Natural killer cell (primary cell): ENCODE measurements around the gene TSC22D1. TPM values are rescaled to one million over a fixed set of nuclear protein-coding genes. Genes with fewer than 3 reads are reported as not detected.
"Not testable (repeated sequence)": the region's sequence is repeated elsewhere in the genome, so short reads cannot be mapped to it uniquely, and the experiment has no call there.

Experiments used
- ATAC-seq, 3 donors: fragments of 150-1000 bp in 2 of 3; fragments of 200-7000 bp in 1 of 3; cut with Tn5 transposase; 1 replicate in 1 of 3; 2 replicates in 2 of 3; pipeline ENCODE4 v1.10.0; 2021; ENCODE audit warnings: mild to moderate bottlenecking in 2 of 3, moderate library complexity in 2 of 3
- DNase-seq, 2 donors: peaks; one replicate each; pipeline versions ENCODE4 v3.0.0 to v3.0.0-alpha.2; 2013 to 2021; ENCODE audit warnings: mixed read lengths in 1 of 2
- H3K27ac ChIP-seq: one replicate; pipeline ENCODE4 v1.5.1; 2013; ENCODE audit warnings: mild to moderate bottlenecking, low read length
- H3K27me3 ChIP-seq: one replicate; pipeline ENCODE4 v1.6.1; 2013; ENCODE audit warnings: low read length; ENCODE audit not compliant: control insufficient read depth, insufficient read depth
- H3K36me3 ChIP-seq: one replicate; pipeline ENCODE4 v1.6.1; 2013; ENCODE audit warnings: low read length; ENCODE audit not compliant: control insufficient read depth, insufficient read depth
- H3K4me1 ChIP-seq: one replicate; pipeline ENCODE4 v1.6.1; 2013; ENCODE audit warnings: low read length; ENCODE audit not compliant: control insufficient read depth, insufficient read depth
- H3K4me3 ChIP-seq: one replicate; pipeline ENCODE4 v1.5.1; 2013; ENCODE audit warnings: low read length
- H3K9me3 ChIP-seq: one replicate; pipeline ENCODE4 v1.6.1; 2013; ENCODE audit warnings: low read length; ENCODE audit not compliant: control insufficient read depth, insufficient read depth
- H3K27ac Mint-ChIP-seq, 2 donors: one replicate each; pipeline ENCODE4 v1.8.0; 2022; ENCODE audit warnings: mild to moderate bottlenecking in 2 of 2, mixed read lengths in 2 of 2, moderate library complexity in 1 of 2
- H3K27me3 Mint-ChIP-seq, 2 donors: one replicate each; pipeline ENCODE4 v1.8.0; 2022; ENCODE audit warnings: low read depth in 2 of 2, mixed read lengths in 2 of 2
- H3K36me3 Mint-ChIP-seq: one replicate; pipeline ENCODE4 v1.8.0; 2022; ENCODE audit warnings: mixed read lengths
- H3K4me1 Mint-ChIP-seq, 2 donors: one replicate each; pipeline ENCODE4 v1.8.0; 2022; ENCODE audit warnings: mixed read lengths in 2 of 2
- H3K4me3 Mint-ChIP-seq: one replicate; pipeline ENCODE4 v1.8.0; 2022; ENCODE audit warnings: mild to moderate bottlenecking, moderate library complexity, mixed read lengths
- H3K9me3 Mint-ChIP-seq, 2 donors: one replicate each; pipeline ENCODE4 v1.8.0; 2022; ENCODE audit warnings: mixed read lengths in 2 of 2
- CTCF ChIP-seq: fragments of 200-600 bp; IDR thresholded peaks from one replicate; pipeline ENCODE4 v1.8.0; 2022; ENCODE audit warnings: antibody characterized with exemption
- WGBS: methylation state at CpG from one replicate; pipeline ENCODE4 v1.1.7; 2013; ENCODE audit warnings: missing lambda C conversion rate; ENCODE audit not compliant: insufficient coverage; 5-methylcytosine and 5-hydroxymethylcytosine counted together
- intact Hi-C: fragments of 100-400 bp; cut with micrococcal nuclease; formaldehyde crosslinking; loops from one replicate; pipeline ENCODE4 v1.14.2; 2022
- total RNA-seq, 4 donors: library from RNA; stranded (reverse); fragments of 120-200 nt in 1 of 4; gene quantifications; one replicate each; pipeline versions ENCODE4 v1.2.3 to v1.2.4, GENCODE V29; 2013 to 2022

Gene TSC22D1
- total RNA-seq, 3 donors from 2014 or later (not counting 1 experiment from before 2014, with no cell fraction given) = 44.3 to 54.4 (median 44.6) TPM

GRCh38 chr13:44464471-44464870 lies 111.7 kb downstream of the TSC22D1 start:
- Histone ChIP-seq H3K9me3 (no peaks in the 10 kb centered on the region), H3K36me3 (no peaks in the 10 kb centered on the region), H3K27ac (no peak overlapping the region), H3K4me1 (no peaks in the 10 kb centered on the region), H3K27me3 (no peaks in the 10 kb centered on the region), H3K4me3 (no peak overlapping the region)
- WGBS = 83% methylated on average over 1 of the region's 1 CpG
- intact Hi-C loops = no loop called here
- Mint-ChIP-seq H3K27ac (no peak overlapping the region), H3K36me3 (no peaks in the 10 kb centered on the region), H3K9me3 (no peaks in the 10 kb centered on the region), H3K4me1 (peaks cover 0 to 4% of the 10 kb centered on the region in 2 donors), H3K4me3 (no peak overlapping the region), H3K27me3 (no peaks in the 10 kb centered on the region)
- ATAC-seq = no peak
- no peak for DNase-seq
- no peak for TF ChIP-seq CTCF

GRCh38 chr13:44463759-44464158 lies 112.4 kb downstream of the TSC22D1 start:
- Mint-ChIP-seq H3K4me1 (no peaks in the 10 kb centered on the region), H3K27me3 (no peaks in the 10 kb centered on the region), H3K9me3 (no peaks in the 10 kb centered on the region), H3K4me3 (no peak overlapping the region), H3K36me3 (no peaks in the 10 kb centered on the region), H3K27ac (no peak overlapping the region)
- 100% methylated on average over 1 of the region's 1 CpG for WGBS
- TF ChIP-seq CTCF = no peak
- H3K4me3 ChIP-seq = no peak overlapping the region
- no peaks in the 10 kb centered on the region for H3K27me3 ChIP-seq
- DNase-seq = no peak
- H3K4me1 ChIP-seq = no peaks in the 10 kb centered on the region
- H3K9me3 ChIP-seq = no peaks in the 10 kb centered on the region
- intact Hi-C loops = no loop called here
- H3K36me3 ChIP-seq = no peaks in the 10 kb centered on the region
- H3K27ac ChIP-seq = no peak overlapping the region
- ATAC-seq = no peak

GRCh38 chr13:44459674-44460073 lies 116.5 kb downstream of the TSC22D1 start:
- ATAC-seq (no peak), DNase-seq (no peak)
- Mint-ChIP-seq H3K36me3 (no peaks in the 10 kb centered on the region), H3K4me3 (no peak overlapping the region), H3K27me3 (no peaks in the 10 kb centered on the region), H3K9me3 (no peaks in the 10 kb centered on the region), H3K27ac (no peak overlapping the region), H3K4me1 (peaks cover 12 to 22% of the 10 kb centered on the region in 2 donors)
- TF ChIP-seq CTCF = no peak
- Histone ChIP-seq H3K27me3 (no peaks in the 10 kb centered on the region), H3K9me3 (no peaks in the 10 kb centered on the region), H3K4me1 (no peaks in the 10 kb centered on the region), H3K4me3 (no peak overlapping the region), H3K36me3 (no peaks in the 10 kb centered on the region), H3K27ac (no peak overlapping the region)
- 93% methylated on average over 9 of the region's 9 CpGs for WGBS
- intact Hi-C loops = no loop called here

- Mint-ChIP-seq H3K4me1 (peaks cover 12 to 22% of the 10 kb centered on the region in 2 donors), H3K27me3 (no peaks in the 10 kb centered on the region), H3K27ac (peak overlapping the region; percentile 7 to 19), H3K9me3 (no peaks in the 10 kb centered on the region), H3K36me3 (no peaks in the 10 kb centered on the region), H3K4me3 (no peak overlapping the region)
- TF ChIP-seq CTCF = no peak
- no peak overlapping the region for H3K4me3 ChIP-seq
- no peaks in the 10 kb centered on the region for H3K4me1 ChIP-seq
- intact Hi-C loops = no loop called here
- H3K27ac ChIP-seq = no peak overlapping the region
- DNase-seq = no peak
- ATAC-seq = peak in 1 of 3 donors; percentile 17
- 96% methylated on average over 17 of the region's 17 CpGs for WGBS
- no peaks in the 10 kb centered on the region for H3K9me3 ChIP-seq
- no peaks in the 10 kb centered on the region for H3K27me3 ChIP-seq
- H3K36me3 ChIP-seq = no peaks in the 10 kb centered on the region
These were observed 117.7 kb downstream of the TSC22D1 start for GRCh38 chr13:44458313-44458975.

GRCh38 chr13:44456212-44456611 lies 119.9 kb downstream of the TSC22D1 start:
- H3K27me3 Mint-ChIP-seq, H3K27ac Mint-ChIP-seq, H3K27me3 ChIP-seq, ATAC-seq, H3K36me3 ChIP-seq, H3K27ac ChIP-seq, H3K36me3 Mint-ChIP-seq, intact Hi-C loops, H3K9me3 Mint-ChIP-seq, H3K4me1 ChIP-seq, H3K9me3 ChIP-seq, H3K4me3 Mint-ChIP-seq, DNase-seq, H3K4me3 ChIP-seq: not testable (repeated sequence)
- H3K4me1 Mint-ChIP-seq = peaks cover 12 to 22% of the 10 kb centered on the region in 2 donors
- 99% methylated on average over 10 of the region's 11 CpGs for WGBS
